NB4 (cell line): ENCODE results near the gene MMP24.

Experiments
- MYC ChIP-seq: IDR thresholded peaks from 2 replicates; pipeline ENCODE4 v1.6.1; 2011; ENCODE audit warnings: low read depth, low read length
- POLR2A ChIP-seq: IDR thresholded peaks from 2 replicates; pipeline ENCODE4 v1.6.1; 2011; ENCODE audit warnings: mild to moderate bottlenecking; ENCODE audit not compliant: insufficient read length; ENCODE audit errors: extremely low read depth
- TF ChIP-seq, protein P1 (sequence below): IDR thresholded peaks from one replicate; pipeline ENCODE4 v1.5.1; 2012; ENCODE audit warnings: low read depth, low read length

DNA sequence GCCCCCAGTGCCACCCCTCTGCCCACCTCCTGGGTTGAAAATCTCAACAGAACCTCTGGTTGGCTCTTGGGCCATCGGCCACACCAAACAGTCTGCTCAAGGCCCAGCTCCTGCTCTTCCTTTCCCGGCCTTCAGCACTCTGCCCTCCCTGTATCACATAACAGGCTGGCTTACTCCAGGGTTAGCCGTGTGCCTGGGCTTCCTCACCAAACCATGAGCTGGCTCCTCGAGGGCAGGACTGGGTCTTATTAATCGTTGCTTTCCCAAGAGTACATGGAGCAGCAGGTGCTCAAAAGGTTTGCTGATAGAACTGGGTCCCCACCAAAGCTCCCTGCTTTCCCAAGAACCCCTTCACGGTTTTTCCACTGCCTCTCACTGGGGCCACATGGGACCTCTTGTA lies 78.5 kb downstream of the MMP24 start:
- TF ChIP-seq, protein P1, sequence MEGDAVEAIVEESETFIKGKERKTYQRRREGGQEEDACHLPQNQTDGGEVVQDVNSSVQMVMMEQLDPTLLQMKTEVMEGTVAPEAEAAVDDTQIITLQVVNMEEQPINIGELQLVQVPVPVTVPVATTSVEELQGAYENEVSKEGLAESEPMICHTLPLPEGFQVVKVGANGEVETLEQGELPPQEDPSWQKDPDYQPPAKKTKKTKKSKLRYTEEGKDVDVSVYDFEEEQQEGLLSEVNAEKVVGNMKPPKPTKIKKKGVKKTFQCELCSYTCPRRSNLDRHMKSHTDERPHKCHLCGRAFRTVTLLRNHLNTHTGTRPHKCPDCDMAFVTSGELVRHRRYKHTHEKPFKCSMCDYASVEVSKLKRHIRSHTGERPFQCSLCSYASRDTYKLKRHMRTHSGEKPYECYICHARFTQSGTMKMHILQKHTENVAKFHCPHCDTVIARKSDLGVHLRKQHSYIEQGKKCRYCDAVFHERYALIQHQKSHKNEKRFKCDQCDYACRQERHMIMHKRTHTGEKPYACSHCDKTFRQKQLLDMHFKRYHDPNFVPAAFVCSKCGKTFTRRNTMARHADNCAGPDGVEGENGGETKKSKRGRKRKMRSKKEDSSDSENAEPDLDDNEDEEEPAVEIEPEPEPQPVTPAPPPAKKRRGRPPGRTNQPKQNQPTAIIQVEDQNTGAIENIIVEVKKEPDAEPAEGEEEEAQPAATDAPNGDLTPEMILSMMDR: no peak
- TF ChIP-seq POLR2A (no peak), MYC (no peak)
